GM18507 (cell line): ENCODE measurements around the gene IFNAR1.
A peak's percentile ranks its signal among the peaks of the same experiment; 100 is the strongest.
"Not testable (repeated sequence)": the region's sequence is repeated elsewhere in the genome, so short reads cannot be mapped to it uniquely, and the experiment has no call there.

ENCODE experiments used
- DNase-seq: peaks from one replicate; pipeline ENCODE4 v3.0.0; 2011; ENCODE audit warnings: low read depth; ENCODE audit not compliant: insufficient read length; ENCODE audit errors: extremely low spot score
- FAIRE-seq: peaks from 2 replicates; lab custom pipeline; 2011; peaks lifted over from hg19 to GRCh38; lab: Jason Lieb, UNC

The IFNAR1 gene

DNA sequence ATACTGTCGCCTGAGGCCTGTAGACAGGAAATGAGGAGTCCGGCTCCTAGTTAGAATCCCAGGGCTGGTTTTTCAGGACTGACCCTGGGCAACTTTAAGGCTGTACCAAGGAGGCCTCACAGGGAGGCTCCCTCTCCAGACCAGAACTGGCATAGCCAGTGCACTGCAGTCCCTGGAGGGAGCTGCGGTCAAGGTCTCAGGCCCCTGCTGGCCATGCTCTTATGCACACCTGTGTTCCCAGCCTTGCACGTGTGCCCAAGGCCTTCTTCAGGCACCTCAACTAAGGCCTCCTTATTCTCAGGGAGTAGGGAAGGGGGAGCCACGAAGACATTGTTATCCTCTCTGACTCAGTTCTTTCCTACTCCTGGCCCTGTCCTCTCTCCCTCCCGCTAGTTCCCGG lies 22.0 kb upstream of the IFNAR1 start:
- DNase-seq (no peak), FAIRE-seq (no peak)

DNA sequence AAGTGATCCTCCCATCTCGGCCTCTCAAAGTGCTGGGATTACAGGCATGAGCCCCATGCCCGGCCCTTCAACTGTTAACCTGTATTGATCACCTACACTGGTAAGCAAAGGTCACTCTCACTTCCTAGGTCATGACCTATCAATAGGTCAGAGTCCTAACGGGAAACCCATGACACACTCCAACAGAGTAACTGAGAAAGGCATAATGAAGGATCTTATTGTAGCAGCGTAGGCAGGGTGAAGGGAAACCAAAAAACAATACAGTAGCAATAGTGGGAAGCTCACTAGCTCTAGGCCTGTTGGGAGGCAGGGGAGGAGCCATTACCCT lies 19.5 kb upstream of the IFNAR1 start:
- FAIRE-seq: no peak
- DNase-seq: no peak

DNA sequence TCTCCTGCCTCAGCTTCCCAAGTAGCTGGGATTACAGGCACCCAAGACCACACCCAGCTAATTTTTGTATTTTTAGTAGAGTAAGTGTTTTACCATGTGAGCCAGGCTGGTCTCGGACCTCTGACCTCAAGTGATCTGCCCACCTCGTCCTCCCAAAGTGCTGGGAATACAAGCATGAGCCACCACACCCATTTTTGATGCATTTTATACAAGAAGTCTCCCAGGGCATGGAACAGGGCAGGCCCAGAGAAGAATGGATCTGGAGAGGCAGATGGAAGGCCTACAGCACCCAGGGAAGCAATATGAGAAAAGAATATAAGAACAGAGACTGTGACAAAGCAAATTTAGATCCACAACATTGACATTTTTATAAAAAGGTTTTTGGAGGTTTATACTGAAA lies 18.8 kb upstream of the IFNAR1 start:
- FAIRE-seq (no peak), DNase-seq (no peak)

DNA sequence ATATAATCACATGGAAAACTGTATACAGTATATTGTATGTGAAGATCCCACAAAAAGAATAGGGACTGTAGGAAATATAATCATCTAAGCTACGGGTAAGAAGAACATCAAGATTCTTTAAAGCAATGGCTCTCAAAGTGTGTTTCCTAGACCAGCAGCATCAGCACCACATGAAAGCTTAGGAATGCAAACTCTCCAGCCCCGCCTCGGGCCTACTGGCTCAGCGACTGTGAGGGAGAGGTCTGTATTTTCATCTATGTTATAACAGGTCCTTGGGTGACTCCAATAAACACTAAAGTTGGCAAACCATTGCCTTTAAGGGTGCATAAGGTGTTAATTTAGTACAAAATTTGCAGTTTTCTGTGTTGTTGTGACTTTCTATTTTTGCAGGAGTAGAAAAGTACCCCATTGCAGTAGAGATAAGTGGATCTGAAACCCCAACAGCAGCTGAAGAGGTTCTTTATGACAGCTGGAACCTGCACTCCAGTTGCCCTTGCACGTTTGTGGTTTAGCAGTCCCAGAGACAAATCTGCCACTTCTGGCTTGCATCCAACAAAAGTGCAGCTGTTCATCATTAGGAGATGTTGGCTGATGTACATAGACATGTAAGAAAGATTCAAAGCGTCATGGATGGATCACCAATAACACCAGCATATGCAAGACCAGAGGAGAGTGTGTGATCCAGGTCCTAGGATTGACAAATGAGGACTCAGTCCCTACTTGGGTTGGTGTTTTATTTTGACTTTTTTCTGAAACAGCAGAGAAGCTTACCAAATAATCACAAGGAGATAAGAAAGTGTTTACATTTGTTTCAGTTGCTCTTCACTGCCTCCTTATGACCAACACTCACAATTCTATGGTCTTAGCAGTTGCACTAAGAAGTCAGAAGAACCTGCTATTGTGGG lies 15.9 kb upstream of the IFNAR1 start:
- DNase-seq: peak; percentile 40
- peak; percentile 97 for FAIRE-seq

DNA sequence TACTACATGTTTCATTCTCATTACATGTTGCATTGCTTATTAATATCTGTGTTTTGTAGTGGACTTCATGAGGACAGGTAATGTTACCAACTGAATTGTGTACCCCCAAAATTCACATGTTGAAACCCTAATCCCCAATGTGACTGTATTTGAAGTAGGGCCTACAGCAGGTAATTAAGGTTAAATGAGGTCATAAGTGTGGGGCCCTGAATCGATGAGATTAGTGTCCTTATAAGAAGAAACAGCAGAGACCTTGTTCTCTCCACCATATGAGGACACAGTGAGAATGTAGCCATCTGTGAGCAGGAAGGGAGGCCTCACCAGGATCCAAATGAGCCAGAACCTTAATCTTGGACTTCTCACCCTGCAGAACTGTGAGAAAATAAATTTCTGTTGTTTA lies 15.0 kb upstream of the IFNAR1 start:
- no peak for DNase-seq
- FAIRE-seq: no peak

DNA sequence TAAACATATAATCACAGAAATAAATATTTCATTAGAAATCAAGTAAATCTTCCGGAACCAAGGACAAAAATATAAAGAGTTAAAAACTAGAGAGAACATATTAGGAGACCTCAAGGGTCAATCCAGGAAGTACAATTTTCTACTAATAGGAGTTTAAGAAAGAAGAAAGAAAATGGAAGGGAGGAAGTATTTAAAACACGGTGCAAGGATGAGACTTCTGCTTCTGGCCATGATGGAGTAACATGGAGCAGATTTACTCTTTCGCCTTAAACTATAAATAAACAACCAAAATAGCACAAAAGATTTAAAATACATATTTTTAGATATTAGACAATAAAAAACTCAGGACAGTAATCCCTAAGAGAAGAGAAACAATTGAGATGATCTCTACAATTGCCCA lies 12.6 kb upstream of the IFNAR1 start:
- no peak for FAIRE-seq

DNA sequence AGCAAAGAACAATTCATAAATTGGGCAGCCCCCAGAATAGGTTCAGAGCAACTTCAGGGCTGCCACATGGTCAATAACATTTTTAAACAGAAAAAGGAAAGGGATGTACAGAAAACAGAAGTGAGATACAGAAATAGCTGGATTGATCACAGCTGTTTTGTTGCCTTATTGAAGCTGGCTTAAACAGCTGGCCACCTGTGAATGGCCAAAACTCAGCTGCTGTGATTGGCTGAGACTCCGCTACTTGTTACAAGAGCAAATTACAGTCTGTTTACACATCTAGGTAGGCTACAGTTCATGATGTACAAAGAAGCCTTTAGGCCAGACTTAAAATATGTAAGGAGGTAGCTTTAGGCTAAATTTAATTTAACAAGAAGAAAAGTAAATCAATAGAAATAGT lies 11.6 kb upstream of the IFNAR1 start:
- peak; percentile 60 for FAIRE-seq

More for the DNA sequence above, 12.6 kb upstream of the IFNAR1 start:
- DNase-seq: no peak

DNA sequence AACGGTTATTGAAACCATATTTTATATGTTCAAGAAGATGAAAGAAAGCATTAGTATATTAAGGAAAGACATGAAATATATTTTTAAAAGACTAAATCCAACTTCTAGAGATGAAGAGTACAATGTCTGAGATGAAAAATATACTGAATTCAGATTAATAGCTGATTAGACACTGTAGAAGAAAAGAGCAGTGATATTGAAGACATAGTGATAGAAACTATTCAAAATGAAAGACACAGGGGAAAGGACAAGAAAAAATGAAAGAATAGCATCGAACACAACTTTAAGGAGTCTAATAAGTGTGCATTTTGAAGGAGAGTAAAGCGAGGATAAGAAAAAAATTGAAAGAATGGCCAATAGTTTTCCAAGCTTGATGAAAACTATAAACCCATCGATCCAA lies 11.2 kb upstream of the IFNAR1 start:
- DNase-seq: no peak
- no peak for FAIRE-seq

More for the DNA sequence above, 11.6 kb upstream of the IFNAR1 start:
- no peak for DNase-seq

DNA sequence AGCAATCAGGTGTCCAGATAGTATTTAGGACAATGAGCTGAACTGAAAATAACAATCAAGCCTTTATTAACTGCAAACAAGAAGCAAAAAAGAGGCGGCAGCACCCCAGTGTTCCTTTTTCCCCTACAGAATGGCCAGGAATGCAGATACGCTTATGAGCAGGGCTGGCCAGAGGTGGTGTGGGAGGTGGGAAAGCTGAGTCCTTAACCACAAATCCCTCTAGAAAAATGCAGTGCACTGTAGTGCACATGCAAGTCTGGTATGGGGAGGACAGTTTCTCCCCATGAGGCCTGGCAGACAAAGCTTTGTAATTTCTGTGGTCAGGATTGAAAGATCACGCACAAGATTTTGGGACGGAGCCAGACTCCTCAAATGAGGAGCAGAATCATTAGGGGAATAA lies 10.7 kb upstream of the IFNAR1 start:
- no peak for FAIRE-seq

DNA sequence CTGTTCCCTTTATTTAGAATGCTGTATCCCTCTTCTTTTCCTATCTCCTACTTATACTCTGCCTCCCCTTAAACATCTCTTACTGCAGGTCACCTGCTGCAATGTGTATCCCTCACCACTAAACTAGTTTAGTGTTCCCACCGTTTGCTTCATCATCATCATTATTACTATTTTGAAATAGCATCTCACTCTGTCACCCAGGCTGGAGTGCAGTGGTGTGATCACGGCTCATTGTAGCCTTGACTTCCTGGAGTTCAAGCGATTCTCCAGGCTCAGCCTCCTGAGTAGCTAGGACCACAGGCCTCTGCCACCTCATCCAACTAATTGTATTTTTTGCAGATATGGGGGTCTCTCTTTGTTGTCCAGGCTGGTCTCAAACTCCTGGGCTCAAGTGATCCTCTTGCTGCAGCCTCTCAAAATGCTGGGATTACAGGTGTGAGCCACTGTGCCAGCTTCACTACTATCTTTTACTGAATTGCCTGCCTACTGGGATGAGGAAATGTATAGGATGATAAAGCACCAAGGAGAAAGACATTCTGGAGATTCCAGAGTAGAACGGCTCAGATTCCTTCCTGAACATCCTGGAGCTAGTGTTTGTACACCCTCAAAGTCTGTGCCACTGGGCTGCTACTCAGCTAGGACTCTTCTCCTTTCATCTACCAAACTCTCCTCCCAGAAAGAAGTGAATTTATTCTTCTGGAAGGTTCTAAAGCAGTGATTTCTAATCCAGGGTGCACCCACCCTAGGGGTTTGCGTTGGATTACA lies 8.6 kb upstream of the IFNAR1 start:
- peak; percentile 41 for FAIRE-seq

More for the DNA sequence above, 10.7 kb upstream of the IFNAR1 start:
- DNase-seq: no peak

DNA sequence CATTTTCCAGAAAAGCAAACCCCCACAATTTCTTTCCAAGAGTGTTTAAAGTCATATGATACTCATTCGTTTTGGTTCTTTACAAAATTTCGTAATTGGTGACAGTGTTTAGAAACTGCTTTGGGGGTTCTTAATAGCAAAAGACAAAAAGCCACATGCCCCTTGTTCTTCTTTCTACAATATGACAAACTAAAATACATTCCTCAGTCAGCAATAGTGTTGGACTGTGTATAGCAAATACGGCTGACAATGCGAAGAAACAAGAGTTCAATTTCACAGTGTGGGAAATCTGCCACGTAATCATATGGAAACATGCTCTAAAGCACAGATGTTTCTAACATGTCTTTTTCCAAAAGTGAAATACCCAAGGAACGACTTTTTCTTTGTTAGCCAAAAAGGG lies 7.6 kb upstream of the IFNAR1 start:
- DNase-seq (no peak), FAIRE-seq (no peak)

More for the DNA sequence above, 8.6 kb upstream of the IFNAR1 start:
- no peak for DNase-seq

DNA sequence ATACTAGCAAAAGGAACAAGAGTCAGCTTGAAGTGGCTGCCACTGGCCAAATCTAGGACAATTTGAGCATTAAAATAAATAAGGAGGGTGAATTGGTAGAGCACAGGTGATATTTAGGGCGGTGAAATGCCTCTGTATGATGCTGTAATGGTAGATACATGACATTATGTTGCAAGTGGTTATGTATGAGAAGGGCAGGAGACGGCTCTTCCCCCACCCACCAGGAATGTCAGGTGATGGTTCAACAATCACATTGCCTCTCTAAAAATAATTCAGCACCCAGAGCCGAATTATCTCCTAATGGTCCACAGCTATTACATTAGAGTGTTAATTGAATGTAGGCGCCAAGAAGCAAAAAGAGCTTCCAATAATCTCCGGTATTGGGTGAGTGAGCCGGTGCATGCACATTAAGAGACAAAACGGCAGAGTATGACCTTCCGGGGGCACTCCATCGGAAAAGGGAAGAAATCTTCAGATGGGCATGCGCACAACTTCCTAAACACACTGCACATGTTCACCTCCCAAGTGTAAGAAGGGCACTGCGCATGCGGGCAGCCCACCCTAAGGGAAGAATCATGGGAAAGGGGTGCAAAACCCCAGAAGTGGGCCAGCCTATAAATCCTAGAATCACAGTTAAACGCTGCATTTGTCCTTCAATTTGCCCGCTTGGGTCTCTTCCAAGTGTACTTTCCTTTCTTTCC lies 6.8 kb upstream of the IFNAR1 start:
- DNase-seq (no peak), FAIRE-seq (no peak)

DNA sequence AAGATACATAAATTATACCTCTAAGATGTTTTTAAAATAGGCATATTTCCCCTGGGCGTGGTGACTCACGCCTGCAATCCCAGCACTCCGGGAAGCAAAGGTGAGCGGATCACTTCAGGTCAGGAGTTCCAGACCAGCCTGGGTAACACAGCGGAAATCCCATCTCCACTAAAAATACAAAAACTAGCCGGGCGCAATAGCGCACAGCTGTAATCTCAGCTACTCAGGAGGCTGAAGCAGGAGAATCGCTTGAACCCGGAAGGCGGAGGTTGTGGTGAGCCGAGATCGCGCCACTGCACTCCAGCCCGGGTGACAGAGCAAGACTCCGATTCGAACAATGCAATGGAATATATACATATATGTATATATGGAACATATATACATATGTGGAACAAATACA lies 3.8 kb upstream of the IFNAR1 start:
- FAIRE-seq, DNase-seq: not testable (repeated sequence)

DNA sequence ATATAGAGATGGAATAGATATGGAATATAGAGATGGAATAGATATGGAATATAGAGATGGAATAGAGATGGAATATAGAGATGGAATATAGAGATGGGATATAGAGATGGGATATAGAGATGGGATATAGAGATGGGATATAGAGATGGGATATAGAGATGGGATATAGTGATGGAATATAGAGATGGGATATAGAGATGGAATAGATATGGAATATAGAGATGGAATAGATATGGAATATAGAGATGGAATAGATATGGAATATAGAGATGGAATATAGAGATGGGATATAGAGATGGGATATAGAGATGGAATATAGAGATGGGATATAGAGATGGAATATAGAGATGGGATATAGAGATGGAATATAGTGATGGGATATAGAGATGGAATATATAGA lies 1.2 kb upstream of the IFNAR1 start:
- DNase-seq, FAIRE-seq: not testable (repeated sequence)

DNA sequence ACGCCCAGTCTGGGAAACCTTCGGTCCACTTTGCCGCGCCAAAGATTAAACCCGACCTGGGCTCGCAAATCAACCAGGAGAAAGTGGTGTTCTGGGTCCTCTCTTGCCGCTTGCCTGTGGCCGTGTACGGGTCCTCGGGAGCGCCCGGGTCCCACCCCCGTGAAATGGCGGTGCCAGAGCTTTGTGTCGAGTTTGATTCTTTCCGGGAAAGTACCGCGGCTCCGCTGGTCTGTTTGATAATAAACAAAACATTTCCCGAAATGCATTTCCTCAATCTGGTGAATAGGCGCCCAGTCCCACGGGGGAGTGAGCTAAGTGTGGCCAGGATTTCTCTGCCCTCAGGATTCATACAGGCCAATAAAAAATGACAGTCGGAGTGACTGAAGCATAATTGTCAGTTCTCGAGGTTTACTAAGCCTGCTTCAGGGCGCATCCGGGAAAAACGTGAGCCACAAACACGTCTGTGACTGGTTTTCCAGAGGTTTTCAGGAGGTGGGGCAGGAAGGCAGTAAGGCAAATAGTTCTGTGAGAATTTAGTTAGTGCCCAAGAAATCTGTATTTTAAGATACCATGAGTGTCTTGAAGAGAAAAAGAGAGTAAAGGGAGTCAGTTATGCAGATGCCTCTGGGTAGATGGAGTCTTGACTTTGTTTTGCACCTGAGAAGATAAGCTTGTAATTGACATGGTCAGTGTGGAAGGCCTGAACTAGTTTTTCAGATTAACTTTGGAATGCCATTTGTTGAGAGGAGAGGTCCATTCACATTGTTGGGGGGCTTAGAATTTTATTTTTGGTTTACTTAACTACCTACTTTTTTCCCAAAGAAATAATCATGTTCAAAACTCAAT lies 675 bp downstream of the IFNAR1 start:
- FAIRE-seq (peak; percentile 63), DNase-seq (no peak)

DNA sequence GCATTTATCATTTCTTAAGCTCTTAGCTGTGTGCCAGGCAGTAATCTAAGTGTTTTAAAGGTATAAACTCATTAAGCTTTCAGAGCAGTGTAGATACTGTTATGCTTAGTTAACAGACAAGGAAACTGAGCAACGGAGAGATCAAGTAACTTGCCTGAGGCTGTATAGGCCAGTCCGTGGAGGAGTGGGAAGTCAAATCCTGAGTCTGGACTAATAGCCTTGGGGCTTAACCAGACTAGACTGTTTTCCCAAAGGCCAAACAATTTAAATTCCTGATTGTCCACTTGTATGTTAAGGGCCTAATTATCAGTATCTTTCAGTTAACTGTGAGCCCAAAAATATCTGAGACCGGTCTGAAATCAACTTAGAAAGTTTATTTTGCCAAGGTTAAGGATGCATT lies 2.6 kb downstream of the IFNAR1 start:
- FAIRE-seq (no peak), DNase-seq (no peak)

DNA sequence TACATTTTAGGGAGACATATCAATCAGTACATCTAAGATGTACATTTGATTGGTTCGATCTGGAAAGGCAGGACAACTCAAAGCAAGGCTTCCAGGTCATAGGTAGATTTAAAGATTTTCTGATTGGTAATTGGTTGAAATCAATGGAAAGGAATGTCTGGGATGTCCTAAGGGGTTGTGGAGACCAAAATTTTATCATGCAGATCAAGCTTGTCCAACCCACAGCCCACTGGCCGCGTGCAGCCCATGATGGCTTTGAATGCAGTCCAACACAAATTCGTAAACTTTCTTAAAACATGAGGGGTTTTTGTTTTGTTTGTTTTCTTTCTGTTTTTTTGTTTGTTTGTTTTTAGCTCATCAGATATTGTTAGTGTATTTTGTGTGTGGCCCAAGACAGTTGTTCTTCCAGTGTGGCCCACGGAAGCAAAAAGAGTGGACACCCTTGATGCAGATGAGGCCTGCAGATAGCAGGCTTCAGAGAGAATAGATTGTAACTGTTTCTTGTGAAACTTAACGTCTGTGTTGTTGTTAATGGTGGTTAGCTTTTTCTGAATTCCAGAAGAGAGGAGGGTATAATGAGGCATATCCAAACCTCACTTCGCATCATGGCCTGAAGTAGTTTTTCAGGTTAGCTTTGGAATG lies 3.1 kb downstream of the IFNAR1 start:
- no peak for DNase-seq
- no peak for FAIRE-seq

DNA sequence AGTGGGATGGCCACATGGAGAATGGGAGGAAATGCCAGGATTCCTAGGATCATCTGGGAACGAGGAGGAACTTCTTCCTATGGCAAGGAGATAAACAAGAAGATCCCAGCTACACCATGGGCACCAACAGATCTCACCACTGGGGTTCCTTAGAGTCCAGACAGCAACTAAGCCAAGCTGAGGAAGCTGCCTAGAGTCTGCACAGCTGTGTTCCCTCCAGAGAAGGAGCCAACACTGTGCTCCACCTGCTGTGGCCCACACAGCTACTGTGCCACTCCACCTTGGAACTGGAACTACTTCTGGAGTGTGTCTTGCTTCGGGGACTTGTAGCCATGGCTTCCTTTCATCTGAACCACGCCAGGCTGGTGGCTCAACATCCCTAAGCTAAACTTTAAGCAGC lies 6.0 kb downstream of the IFNAR1 start:
- DNase-seq (no peak), FAIRE-seq (no peak)

DNA sequence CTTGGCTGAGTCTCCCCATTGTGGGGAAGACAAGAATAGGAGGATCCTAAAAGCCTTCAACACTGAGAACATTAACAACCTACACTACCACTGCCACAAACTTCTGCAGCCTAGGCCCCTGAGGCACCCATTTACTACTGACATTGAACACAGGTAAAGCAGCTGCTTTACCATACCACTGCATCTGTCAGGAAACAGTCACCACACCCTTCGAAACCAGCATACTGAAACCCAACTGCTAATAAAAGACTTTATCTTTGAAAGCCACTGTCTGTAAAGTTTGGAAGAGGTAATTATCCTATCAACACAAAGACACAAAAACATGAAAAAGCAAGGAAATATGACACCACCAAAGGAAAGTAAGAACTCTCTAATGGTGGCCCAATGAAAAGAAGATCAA lies 7.4 kb downstream of the IFNAR1 start:
- peak; percentile 28 for DNase-seq
- peak; percentile 85 for FAIRE-seq
